NCI-H345 treated with DMSO at 0.1 percent for 48 hours (cell line): ENCODE measurements around the gene NRXN2.
"Not testable (repeated sequence)": the region's sequence is repeated elsewhere in the genome, so short reads cannot be mapped to it uniquely, and the experiment has no call there.

Experiments used
- DNase-seq: peaks from one replicate; lab custom pipeline; 2025; ENCODE audit not compliant: unreplicated experiment; lab: John Stamatoyannopoulos, UW

The NRXN2 gene

DNA sequence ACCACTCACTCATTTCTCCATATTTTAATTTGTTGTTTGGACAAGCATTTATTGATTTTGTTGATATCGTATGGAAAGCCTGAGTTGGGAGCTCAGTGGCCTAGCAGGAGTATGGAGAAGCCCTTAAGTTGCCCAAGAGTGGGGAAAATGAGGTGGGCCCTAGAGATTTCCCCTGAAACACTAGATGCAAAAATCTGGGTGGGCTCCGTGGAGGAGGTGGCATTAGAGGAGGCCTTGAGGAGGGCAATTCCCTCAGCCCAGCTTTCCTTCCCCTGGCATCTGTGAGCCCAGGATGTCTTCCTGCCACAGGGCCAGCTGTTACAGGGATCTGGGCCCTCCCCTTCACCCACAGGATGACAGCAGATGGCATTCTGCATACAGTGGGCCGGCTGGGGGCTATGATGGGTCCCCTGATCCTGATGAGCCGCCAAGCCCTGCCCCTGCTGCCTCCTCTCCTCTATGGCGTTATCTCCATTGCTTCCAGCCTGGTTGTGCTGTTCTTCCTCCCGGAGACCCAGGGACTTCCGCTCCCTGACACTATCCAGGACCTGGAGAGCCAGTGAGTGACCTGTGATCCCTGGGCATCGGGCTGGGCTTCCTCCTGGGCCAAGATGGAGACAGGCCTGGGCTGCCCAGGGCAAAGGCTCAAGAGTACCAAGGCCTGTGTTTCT, 153.6 kb downstream of the NRXN2 start:
- no peak for DNase-seq

DNA sequence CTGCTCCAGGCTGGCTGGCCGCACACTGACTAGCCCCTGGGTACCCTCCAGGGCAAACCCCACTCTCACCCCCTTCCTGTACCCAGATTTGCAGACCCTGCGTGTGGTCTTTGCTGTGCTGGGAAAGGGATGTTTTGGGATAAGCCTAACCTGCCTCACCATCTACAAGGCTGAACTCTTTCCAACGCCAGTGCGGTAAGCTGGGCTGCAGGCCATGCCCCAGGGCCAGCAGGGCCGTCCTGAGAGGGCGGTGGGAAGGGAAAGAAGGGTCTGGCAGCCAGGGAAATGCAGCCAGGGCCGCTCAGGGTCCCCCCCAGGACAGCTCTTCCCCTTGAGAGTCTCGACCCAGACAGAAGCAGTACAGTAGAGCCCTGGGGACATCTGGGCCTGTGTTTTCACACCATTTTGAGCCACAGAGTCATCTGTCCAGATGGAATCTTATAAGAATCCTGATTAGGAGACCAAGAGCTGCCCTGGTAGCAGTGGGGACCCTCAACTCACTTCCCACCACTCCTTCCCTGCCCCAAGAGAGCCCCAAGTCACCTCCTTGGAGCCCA, 154.3 kb downstream of the NRXN2 start:
- DNase-seq = no peak

DNA sequence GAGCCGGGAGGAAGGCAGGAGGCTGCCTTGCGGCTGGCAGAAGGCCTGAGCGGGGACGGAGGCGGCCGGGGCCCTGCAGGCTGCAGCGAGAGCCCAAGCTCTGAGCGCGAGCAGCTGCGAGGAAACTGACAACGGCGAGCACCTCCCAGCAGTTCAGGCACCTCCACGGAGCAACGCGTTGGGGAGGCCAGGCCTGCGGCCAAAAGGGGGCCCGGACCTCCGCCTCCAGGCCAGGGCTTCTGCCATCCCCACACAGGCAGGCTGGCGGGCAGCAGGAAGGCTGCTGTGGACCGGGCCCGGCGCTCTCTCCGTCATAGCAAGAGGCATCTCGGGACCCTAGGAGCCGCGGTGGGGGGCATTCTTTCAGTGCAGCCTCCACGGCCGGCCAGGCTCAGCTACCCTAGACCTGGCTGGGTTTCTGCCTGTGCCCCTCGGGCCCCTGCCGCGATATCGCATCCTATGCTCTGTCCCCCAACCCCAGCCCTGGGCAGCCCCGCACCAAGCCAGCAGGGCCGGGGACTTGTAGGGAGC, 154.9 kb downstream of the NRXN2 start:
- DNase-seq = no peak

DNA sequence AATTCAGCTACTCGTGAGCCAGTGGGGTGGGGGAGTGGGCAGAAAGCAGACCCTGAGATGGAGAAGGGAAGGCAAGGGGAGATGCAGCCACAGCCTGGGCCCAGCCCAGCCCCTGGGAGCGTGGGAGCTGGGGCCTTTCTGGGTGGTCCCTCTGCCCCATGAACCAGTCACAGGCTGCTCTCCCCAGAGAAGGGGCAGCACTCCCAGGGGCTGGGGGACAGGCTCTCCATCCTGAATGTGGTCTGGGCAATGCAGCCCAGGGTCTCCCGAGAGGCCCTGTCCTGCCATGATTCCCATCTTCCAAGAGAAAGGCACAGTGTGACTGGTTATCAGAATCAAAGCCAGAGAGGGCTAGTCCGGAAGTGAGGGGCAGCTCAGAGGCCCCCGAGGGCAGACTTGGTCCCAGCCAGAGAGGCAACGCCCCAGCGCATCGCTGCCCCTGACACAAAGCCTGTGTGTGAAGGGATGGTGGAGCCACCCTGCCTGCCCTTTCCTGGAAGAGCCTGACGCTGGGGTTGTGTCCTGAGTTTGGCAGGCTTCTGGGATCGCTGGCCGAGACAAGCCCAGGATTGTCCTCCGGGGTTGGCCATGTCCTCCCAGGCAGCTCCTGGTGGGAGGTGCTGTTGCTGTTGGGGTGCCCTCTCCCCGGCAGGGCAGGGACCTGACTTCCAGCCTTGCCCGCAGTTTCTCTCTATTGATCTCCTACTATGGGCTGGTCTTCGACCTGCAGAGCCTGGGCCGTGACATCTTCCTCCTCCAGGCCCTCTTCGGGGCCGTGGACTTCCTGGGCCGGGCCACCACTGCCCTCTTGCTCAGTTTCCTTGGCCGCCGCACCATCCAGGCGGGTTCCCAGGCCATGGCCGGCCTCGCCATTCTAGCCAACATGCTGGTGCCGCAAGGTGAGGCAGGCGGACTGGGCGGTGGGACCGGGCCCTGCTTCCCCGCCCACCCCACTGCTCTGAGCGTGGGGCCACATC, 155.8 kb downstream of the NRXN2 start:
- no peak for DNase-seq

DNA sequence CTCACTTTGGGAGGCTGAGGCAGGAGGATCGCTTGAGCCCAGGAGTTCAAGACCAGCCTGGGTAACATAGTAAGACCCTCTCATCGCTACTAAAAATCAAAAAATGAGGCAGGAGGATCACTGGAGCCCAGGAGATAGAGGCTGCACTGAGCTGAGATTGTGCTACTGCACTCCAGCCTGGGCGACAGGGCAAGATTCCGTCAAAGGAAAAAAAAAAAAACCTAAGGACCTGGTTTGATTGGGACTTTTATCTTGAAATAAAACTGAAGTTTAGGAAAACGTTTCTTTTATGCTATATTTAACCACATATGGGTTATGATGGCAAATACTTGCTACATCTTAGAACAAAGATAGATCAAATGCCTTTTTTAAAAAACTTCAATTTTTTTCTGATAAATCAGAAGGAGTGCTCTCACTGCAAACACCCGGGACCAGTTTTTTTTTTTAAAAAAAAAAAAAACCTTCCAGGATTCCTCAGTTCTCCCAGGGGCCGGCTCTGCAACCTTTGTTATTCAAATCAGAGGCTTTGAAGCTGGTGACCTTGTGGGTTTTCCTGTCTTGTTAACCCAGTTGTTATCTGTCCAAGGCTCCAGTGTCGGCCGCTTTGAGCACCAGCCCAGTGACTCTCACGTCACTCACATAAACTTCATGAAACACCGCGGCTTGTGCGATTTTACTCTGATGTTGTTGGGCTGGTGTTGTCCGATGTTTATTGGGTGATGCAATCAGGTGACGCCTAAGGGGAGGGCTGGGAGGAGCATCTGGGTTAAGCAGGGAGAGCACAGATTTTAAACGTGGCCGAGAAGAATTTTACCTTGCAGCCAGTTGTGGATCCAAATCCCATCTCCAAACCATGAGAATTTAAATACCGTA, 156.7 kb downstream of the NRXN2 start:
- DNase-seq = peak; percentile 15

DNA sequence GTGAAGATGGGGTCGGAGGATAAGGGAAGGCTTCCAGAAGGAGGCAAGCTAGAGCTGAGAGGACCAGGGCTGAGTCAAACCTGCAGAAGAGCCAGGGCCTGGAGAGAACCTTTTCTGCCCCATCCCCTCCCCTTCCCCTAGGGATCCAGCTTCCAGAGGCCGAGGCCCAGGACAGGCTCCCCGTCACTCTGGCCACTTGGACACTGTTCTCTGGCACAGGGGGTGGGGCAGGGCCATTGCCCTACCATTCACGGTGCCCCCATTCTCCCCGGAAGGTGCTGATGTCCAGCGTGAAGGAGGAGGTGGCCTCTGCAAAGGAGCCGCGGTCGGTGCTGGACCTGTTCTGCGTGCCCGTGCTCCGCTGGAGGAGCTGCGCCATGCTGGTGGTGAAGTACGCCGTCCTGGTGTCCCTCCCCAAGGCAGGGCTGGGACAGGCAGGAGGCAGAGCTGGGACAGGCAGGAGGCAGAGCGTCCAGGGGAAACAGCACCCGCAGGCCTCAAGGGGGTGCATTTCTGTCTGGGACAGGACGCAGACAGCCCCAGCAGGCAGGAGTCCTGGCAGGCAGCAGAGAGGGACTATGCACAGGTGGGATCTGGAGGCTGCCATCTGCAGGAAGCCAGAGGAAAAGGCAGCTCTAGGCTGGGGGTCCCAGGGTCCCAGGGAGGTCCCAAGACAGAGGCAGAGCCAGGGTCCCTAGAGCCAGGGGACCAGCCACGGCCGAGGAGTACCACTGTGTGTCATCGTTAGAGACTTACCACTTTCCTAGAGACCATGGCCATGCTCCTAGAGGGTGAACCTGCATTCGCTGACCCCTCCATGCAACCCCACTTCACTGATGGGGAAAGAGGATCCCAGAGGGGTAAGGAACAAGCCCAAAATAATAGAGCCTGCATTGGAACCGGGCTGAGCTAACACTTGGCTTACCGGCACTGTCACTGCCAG, 157.8 kb downstream of the NRXN2 start:
- no peak for DNase-seq

DNA sequence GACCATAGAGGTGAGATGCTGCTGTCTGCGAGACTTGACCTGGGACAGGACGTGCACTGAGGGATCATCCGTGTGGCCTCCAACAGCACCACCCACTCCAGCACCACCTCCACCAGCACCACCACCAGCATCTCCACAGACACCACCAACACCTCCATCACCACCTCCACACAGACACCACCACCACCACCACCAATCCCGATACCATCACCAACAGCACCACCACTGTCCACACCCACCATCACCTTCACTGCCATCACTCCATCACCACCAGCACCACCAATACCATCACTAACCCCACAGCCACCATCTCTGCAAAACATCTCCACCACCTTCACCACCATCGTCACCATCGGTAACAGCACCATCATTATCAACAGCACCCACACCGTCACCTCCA, 158.6 kb downstream of the NRXN2 start:
- DNase-seq = no peak

DNA sequence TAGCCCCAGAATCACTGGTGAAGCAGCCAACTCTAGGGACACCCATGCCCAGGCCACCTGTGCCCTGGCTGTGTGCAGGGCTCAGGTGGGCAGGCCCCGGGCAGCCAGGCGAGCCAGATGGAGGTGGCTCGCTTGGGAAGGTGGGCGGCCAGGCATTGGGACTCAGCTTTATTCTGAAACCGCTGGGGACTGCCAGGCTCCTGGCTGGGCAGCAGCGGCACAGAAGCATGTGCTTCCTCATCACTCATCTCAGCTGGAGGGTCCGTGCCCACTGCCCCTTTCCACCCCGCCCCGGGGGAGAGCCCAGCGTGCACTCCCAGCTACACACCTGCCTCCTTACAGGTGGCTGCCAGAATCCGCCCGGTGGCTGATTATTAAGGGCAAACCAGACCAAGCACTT, 159.0 kb downstream of the NRXN2 start:
- no peak for DNase-seq

DNA sequence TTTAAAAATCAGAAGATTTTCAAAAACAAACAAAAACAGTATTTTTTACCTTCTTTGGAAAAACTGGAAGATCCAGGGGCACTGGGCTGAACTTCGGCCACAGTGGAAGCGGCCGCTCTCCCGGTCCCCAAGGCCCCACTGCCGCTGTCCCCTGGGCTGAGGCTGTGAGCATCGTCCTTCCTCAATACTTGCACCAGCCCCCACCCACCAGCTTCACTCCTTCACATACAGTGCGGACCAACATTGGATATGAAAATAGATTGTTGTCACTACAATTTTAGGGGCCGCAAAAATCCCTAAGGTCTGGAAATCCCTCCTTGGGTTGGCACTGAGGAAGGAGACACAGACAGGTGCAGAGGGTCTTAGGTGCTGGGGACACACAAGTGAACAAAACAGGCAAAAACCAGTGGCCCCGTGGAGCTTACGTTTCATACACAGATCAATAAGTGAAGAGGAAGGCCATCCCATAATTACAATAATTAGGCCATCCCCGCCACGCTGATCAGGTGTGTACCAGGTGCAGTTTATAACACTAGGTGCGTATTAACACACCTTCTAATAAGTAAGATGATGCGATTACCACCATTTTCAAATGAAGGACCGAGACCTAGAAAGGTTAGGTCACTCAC, 160.2 kb downstream of the NRXN2 start:
- no peak for DNase-seq

DNA sequence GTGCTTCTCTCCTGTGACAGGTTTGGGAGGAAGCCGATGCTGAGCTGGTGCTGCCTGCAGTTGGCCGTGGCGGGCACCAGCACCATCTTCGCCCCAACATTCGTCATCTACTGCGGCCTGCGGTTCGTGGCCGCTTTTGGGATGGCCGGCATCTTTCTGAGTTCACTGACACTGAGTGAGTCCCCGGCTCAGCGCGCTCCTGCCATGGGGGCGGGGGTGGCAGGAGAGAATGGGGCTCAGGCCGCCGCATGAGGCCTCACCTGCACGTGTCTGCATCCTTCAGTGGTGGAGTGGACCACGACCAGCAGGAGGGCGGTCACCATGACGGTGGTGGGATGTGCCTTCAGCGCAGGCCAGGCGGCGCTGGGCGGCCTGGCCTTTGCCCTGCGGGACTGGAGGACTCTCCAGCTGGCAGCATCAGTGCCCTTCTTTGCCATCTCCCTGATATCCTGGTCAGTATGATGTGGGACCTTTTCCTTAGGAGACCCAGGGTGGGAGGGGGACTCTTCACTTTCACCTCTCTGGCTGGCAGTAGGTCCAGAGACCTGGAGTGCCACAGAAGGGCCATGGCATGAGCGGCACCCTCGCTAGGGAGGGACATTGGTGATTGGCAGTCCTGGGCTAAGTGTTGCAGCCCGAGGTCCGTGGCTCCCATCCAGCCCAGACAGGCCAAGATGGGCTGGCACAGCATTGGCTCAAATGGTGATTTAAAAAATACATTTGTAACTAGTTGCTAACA, 160.8 kb downstream of the NRXN2 start:
- no peak for DNase-seq

DNA sequence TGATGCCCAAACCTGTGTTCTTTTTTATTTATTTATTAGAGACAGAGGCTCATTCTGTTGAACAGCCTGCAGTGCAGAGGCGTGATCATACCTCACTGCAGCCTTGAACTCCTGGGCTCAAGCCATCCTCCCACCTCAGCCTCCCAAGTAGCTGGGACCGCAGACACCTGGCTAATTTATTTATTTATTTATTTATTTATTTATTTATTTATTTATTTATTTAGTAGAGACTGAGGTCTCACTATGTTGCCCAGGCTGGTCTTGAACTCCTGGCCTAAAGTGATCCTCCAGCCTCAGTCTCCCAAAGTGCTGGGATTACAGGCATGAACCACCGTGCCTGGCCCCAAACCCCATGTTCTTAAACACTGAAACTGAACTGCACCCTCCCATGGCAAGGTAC, 161.6 kb downstream of the NRXN2 start:
- not testable (repeated sequence) for DNase-seq

DNA sequence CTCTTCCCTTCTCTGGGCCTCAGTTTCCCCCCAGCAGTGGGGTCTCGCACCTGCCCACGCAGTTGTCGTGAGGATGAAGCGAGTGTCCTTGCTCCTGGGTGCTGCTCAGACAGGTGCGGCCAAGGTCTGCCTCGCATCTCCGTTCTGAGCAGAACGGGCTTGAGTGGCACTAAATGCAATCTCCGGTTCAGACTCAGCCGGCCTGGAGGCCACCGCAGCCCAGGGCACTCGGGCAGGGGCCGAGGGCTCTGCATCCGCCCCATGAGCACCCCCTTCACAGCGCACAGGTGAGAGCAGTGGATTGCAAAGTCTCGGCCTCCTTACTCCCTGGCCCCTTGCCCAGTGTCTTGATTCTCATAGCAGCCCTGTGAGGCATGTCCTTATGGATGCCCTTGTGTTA, 162.1 kb downstream of the NRXN2 start:
- no peak for DNase-seq

DNA sequence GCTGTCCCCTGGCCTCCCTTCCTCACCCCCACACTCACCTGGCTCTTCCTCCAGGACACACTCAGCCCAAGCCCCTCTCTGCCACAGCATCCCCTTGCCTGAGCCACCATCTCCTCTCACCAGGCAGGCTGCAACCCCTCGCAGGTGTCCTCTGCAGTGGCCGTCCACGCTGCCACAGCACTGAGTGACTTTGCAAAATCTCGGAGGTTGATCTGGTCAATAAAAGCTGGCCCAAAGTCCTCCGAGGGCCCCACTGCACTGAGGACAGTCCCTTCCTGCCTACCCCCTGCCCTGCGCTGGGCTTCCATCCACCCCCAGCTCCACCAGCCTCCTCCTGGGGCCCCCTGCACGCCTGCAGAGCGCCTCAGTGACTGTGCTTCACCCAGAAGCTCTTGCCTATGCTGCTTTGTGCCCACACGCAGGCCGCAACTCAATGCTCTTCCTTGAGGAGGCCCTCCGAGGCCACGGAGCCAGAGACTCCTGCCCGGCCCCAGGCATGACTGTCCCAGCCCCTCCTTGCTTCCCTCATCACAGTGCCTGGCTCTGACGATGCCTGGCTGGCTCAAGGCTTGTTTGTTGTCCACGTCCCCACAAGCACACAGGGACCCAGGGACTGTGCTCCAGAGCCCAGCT, 162.7 kb downstream of the NRXN2 start:
- no peak for DNase-seq

DNA sequence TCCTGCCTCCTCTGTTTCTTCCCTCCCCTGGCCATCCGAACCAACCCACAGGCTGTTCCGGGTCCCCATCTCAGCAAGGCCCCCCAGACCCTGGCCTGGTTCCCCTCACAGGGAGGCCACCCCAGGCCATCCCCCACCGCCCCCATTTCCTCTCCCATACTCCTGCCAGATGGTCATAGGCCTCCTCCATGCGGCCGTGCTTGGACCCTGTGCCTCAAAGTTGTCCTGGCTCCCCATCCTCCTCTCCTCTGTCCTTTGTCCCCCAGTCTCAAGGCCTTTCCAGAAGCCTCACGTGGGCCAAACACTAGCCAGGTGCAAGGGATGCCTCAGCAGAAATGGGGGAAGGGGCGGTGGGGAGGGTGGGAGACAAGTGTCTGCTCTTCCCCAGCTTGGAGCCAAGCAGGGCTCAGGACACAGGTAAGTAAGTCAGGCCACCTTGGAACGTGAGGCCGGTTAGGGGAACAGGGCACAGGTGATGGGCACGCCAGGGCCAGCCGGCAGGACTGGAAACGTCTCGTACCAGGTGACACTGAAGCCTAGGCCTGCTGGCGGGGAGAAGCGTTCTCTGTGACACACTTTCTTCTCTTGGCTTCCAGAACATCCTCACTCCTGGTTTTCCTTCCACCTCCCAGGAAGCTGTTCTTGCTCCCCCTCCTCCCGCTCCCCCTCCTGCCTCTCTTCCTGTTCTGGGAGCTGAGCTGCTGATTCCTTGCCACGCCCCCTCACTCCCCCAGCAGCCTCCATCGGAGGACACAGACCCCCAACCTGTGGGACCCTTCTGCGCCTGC, 163.5 kb downstream of the NRXN2 start:
- no peak for DNase-seq

DNA sequence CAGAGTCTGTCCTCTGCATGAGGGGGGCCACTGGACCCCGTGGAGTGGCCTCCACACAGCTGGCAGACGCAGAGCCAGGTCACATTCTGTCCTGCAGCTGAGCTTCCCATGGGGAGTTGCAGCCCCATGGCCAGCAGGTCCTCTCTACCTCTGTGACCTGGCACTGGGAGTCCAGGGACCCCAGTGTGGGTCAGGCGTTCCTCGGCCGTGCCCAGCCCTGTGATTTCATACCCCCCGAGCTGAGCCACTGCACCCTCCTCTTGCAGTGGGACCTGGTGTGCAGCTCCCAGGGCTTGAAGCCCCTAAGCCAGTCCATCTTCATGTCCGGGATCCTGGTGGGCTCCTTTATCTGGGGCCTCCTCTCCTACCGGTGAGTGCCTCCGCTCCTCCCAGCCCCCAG, 164.1 kb downstream of the NRXN2 start:
- DNase-seq = no peak

DNA sequence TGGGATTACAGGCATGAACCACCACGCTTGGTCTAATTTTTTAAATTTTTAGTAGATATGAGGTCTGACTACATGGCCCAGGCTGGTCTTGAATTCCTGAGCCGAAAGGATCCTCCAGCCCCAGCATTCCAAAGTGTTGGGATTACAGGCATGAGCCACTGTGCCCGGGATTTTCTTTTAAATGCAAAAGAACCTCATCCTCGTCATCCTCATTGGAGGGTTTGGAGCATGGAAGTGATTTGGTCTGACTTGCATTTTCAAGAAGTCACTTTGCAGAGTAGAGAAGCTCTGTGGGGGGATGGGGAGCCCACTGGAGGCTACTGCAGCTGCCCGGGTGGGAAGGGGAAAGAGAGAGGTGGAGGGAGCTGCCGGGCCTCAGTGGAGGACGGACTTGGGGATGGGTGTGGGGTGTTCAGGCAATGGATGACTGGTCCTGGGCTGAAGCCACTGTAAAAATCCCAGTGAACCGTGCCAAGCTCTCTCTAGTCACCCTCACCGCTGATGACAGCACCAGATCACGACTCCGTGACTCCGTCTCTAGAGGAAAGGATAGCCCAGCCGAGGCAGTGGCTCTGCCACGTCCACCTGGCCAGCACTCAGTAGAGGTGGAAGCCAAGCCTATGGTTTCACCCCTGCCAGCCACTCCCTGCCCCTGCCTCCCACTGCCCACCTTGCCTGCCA, 164.8 kb downstream of the NRXN2 start:
- DNase-seq = no peak
